OCI-LY7 (cell line): ENCODE measurements around the gene C2orf66.

Experiments used
- EZH2phosphoT487 ChIP-seq: fragments of 200-600 bp; sonication (generic); IDR thresholded peaks from 2 replicates; pipeline ENCODE4 v1.6.1; 2018; ENCODE audit warnings: low read depth, borderline replicate concordance, mild to moderate bottlenecking, mixed run types, antibody characterized with exemption, low read length, moderate library complexity, mixed read lengths
- TF ChIP-seq, protein P1 (sequence below): fragments of 200-600 bp; sonication (generic); conservative IDR thresholded peaks from 2 replicates; pipeline ENCODE4 v1.5.1; 2014; ENCODE audit warnings: mild to moderate bottlenecking, antibody characterized with exemption, low read length, moderate library complexity, mixed read lengths

DNA sequence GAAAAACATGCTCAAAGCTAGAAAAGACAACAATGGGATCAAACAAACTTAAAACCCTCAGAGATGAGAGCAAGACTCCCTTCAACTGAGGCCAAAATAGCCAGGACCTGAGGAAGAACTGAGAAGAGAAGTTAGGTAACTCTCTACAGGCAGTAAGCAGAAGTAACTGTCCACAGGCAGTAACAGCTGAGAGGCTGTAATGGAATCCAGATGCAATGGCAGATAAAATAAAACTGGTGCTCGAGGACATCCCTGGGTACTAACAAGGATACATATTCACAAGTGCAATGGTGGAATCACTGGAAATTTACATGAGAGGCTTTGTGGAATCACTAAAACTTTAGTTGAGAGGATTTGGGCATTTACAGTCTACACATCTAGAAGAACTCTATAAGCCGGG, 30.4 kb upstream of the C2orf66 start:
- TF ChIP-seq, protein P1, sequence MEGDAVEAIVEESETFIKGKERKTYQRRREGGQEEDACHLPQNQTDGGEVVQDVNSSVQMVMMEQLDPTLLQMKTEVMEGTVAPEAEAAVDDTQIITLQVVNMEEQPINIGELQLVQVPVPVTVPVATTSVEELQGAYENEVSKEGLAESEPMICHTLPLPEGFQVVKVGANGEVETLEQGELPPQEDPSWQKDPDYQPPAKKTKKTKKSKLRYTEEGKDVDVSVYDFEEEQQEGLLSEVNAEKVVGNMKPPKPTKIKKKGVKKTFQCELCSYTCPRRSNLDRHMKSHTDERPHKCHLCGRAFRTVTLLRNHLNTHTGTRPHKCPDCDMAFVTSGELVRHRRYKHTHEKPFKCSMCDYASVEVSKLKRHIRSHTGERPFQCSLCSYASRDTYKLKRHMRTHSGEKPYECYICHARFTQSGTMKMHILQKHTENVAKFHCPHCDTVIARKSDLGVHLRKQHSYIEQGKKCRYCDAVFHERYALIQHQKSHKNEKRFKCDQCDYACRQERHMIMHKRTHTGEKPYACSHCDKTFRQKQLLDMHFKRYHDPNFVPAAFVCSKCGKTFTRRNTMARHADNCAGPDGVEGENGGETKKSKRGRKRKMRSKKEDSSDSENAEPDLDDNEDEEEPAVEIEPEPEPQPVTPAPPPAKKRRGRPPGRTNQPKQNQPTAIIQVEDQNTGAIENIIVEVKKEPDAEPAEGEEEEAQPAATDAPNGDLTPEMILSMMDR, result no peak
- no peak for TF ChIP-seq EZH2phosphoT487
